Measurements from ENCODE around the gene FBLN5. TPM values are rescaled to one million over a fixed set of nuclear protein-coding genes. Genes with fewer than 3 reads are reported as not detected.

The FBLN5 gene
- total RNA-seq, 1 experiment from 2014 or later: not detected

GRCh38 chr14:91827746-91828145, 119.7 kb downstream of the FBLN5 start:
- no peaks in the 10 kb centered on the region for H3K36me3 ChIP-seq (ENCODE audit: low read depth)
- ChIA-PET POLR2A (ENCODE audit: unreplicated experiment) (no interaction called here), CTCF (no interaction called here)
- no peak overlapping the region for H3K4me2 ChIP-seq
- BruUV-seq (replicated peaks): no TSS peak
- H3K9me2 ChIP-seq (ENCODE audit: insufficient read depth): no peaks in the 10 kb centered on the region
- H2AFZ ChIP-seq: no peak overlapping the region
- no peak for DNase-seq
- H3K4me1 ChIP-seq (replicated peaks; ENCODE audit: insufficient read depth): peaks cover 20% of the 10 kb centered on the region
- no peaks in the 10 kb centered on the region for H3K9me3 ChIP-seq (ENCODE audit: insufficient read depth, low read depth)
- TF ChIP-seq EZH2 (IDR thresholded peaks at IDR 0.05; ENCODE audit: low read depth): no peak
- TF ChIP-seq CTCF (conservative IDR thresholded peaks at IDR 0.05): no peak
- peaks cover 4% of the 10 kb centered on the region; the same call in 1 of the 2 replicates for H3F3A ChIP-seq (ENCODE audit: insufficient read depth, low read depth)
- no peak overlapping the region for H3K4me3 ChIP-seq
- no peaks in the 10 kb centered on the region for H3K27me3 ChIP-seq (ENCODE audit: insufficient read depth, low read depth)
- intact Hi-C loops (cut with micrococcal nuclease; ENCODE audit: unreplicated experiment): no loop called here
- H4K20me1 ChIP-seq (ENCODE audit: insufficient read depth): no peaks in the 10 kb centered on the region
- H3K79me2 ChIP-seq (ENCODE audit: low read depth): 0 out of 2 replicates have a peak, but pooled peaks cover 3% of the 10 kb centered on the region
- H3K27ac ChIP-seq: no peak overlapping the region

Other genes starting within 250 kb of the FBLN5 start
- gene CATSPERB, start 215.6 kb downstream of the FBLN5 start, total RNA-seq (2021): not detected in 2 replicates
- 5.1 and 7.7 TPM in 2 replicates for gene TC2N, start 80.2 kb downstream of the FBLN5 start, total RNA-seq (2021)
- 18.0 and 22.0 TPM in 2 replicates for gene TRIP11, start 92.4 kb upstream of the FBLN5 start, total RNA-seq (2021)
- 5.9 and 8.5 TPM in 2 replicates for gene ATXN3, start 158.9 kb upstream of the FBLN5 start, total RNA-seq (2021)
- gene NDUFB1, start 174.0 kb upstream of the FBLN5 start, total RNA-seq (2021): 32.2 and 32.9 TPM in 2 replicates
- 17.0 and 23.0 TPM in 2 replicates for gene CPSF2, start 174.3 kb upstream of the FBLN5 start, total RNA-seq (2021)

Measured in PC-9 (cell line).